IMR-90 (cell line): ENCODE data around the gene GFI1.

Source experiments
- BHLHE40 ChIP-seq: fragments of 150-350 bp; IDR thresholded peaks from 2 replicates; pipeline ENCODE4 v1.6.1; 2016; ENCODE audit warnings: mild to moderate bottlenecking, low read depth, low read length
- FOS ChIP-seq: fragments of 150-350 bp; IDR thresholded peaks from 2 replicates; pipeline ENCODE4 v1.6.1; 2016; ENCODE audit warnings: low read depth, low read length
- POLR2A ChIP-seq: IDR thresholded peaks from 2 replicates; pipeline ENCODE4 v1.6.1; 2012; ENCODE audit warnings: mild to moderate bottlenecking, low read depth, low read length
- RAD21 ChIP-seq: IDR thresholded peaks from 2 replicates; pipeline ENCODE4 v1.6.1; 2012; ENCODE audit warnings: low read length, improper control_type of control experiment
- RCOR1 ChIP-seq: IDR thresholded peaks from 2 replicates; pipeline ENCODE4 v1.6.1; 2012; ENCODE audit warnings: mild to moderate bottlenecking, low read length, improper control_type of control experiment; ENCODE audit not compliant: insufficient replicate concordance
- RFX5 ChIP-seq: IDR thresholded peaks from 2 replicates; pipeline ENCODE4 v1.8.0; 2012; ENCODE audit warnings: low read depth, mild to moderate bottlenecking, low read length, moderate library complexity
- TF ChIP-seq, protein P1 (sequence below): conservative IDR thresholded peaks from 2 replicates; pipeline ENCODE4 v1.5.1; 2012; ENCODE audit warnings: mild to moderate bottlenecking, low read depth, low read length, improper control_type of control experiment
- TF ChIP-seq, protein P2 (sequence below): fragments of 150-350 bp; IDR thresholded peaks from 2 replicates; pipeline ENCODE4 v1.6.1; 2017; ENCODE audit warnings: mild to moderate bottlenecking, antibody characterized with exemption, low read length, low read depth

DNA sequence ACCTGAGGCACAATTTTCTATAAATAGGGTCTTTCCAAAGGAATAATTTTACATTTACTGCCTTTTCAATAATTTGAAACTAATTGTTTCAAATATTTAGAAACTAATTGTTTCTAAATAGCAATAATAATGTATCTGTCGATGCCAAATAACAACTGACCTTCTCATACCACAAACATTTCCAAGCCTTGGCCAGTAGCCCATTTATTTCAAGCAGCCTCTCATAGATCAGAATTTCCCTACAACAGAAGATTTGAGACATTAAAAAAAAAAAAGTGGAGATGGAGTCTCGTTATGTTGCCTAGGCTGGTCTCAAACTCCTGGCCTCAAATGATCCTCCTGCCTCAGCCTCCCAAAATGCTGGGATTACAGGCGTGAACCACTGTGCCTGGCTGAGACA is 2.1 kb upstream of the GFI1 start:
- TF ChIP-seq POLR2A = no peak
- TF ChIP-seq, protein P1, sequence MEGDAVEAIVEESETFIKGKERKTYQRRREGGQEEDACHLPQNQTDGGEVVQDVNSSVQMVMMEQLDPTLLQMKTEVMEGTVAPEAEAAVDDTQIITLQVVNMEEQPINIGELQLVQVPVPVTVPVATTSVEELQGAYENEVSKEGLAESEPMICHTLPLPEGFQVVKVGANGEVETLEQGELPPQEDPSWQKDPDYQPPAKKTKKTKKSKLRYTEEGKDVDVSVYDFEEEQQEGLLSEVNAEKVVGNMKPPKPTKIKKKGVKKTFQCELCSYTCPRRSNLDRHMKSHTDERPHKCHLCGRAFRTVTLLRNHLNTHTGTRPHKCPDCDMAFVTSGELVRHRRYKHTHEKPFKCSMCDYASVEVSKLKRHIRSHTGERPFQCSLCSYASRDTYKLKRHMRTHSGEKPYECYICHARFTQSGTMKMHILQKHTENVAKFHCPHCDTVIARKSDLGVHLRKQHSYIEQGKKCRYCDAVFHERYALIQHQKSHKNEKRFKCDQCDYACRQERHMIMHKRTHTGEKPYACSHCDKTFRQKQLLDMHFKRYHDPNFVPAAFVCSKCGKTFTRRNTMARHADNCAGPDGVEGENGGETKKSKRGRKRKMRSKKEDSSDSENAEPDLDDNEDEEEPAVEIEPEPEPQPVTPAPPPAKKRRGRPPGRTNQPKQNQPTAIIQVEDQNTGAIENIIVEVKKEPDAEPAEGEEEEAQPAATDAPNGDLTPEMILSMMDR = no peak
- TF ChIP-seq FOS = no peak
- TF ChIP-seq BHLHE40 = no peak
- TF ChIP-seq RFX5 = no peak
- TF ChIP-seq, protein P2, sequence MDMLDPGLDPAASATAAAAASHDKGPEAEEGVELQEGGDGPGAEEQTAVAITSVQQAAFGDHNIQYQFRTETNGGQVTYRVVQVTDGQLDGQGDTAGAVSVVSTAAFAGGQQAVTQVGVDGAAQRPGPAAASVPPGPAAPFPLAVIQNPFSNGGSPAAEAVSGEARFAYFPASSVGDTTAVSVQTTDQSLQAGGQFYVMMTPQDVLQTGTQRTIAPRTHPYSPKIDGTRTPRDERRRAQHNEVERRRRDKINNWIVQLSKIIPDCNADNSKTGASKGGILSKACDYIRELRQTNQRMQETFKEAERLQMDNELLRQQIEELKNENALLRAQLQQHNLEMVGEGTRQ = no peak
- TF ChIP-seq RAD21 = no peak
- TF ChIP-seq RCOR1 = no peak
